SK-N-SH (cell line): ENCODE results near the gene KANK3. TPM values are rescaled to one million over a fixed set of nuclear protein-coding genes. Genes with fewer than 3 reads are reported as not detected.
"Not testable (repeated sequence)": the region's sequence is repeated elsewhere in the genome, so short reads cannot be mapped to it uniquely, and the experiment has no call there.

Experiments
- CTCF ChIA-PET: fragments of 300-600, 350-600 bp; formaldehyde crosslinking; extraction: SDS; loops from one replicate; lab custom pipeline; 2021; lab: Yijun Ruan, JAX
- POLR2A ChIA-PET: fragments of 350-600 bp; sonication (Branson Sonifier 250); formaldehyde crosslinking; extraction: SDS; loops from one replicate; lab custom pipeline; 2020; ENCODE audit warnings: antibody characterized with exemption, inconsistent platforms; lab: Yijun Ruan, JAX
- DNase-seq: peaks from one replicate; pipeline ENCODE4 v3.0.0; 2012
- H2AFZ ChIP-seq: fragments of 200-600 bp; sonication (generic); 2 replicates; pipeline ENCODE4 v1.8.1; 2016; ENCODE audit warnings: antibody characterized with exemption, mild to moderate bottlenecking, low read depth
- H3F3A ChIP-seq: fragments of 200-600 bp; sonication (generic); replicated peaks from 2 replicates; pipeline ENCODE3; 2016; ENCODE audit warnings: antibody characterized with exemption, mild to moderate bottlenecking; ENCODE audit not compliant: insufficient read depth
- H3K27ac ChIP-seq, 2 experiments: fragments of 200-500 bp in 1 of 2; fragments of 200-600 bp in 1 of 2; sonication (Bioruptor generic) in 1 of 2; sonication (generic), shearing (Covaris generic) in 1 of 2; 2 replicates each; pipeline versions ENCODE4 v1.5.1 to v1.6.1; 2014 to 2016; ENCODE audit warnings: low read depth in 2 of 2, inconsistent platforms in 1 of 2, low read length in 1 of 2, mild to moderate bottlenecking in 1 of 2, mixed read lengths in 1 of 2
- H3K27me3 ChIP-seq: fragments of 200-600 bp; sonication (generic), shearing (Covaris generic); 2 replicates; pipeline ENCODE4 v1.6.1; 2016; ENCODE audit warnings: mixed run types; ENCODE audit not compliant: insufficient read depth
- H3K36me3 ChIP-seq, 2 experiments: fragments of 200-500 bp in 1 of 2; fragments of 200-600 bp in 1 of 2; sonication (Bioruptor generic) in 1 of 2; sonication (generic) in 1 of 2; replicated peaks in 1 of 2; 2 replicates each; pipeline versions ENCODE3 to v1.5.1; 2014 to 2016; ENCODE audit warnings: low read length in 1 of 2, mild to moderate bottlenecking in 1 of 2; ENCODE audit not compliant: insufficient read depth in 2 of 2, control insufficient read depth in 1 of 2
- H3K4me1 ChIP-seq, 2 experiments: fragments of 200-500 bp in 1 of 2; fragments of 200-600 bp in 1 of 2; sonication (Bioruptor generic) in 1 of 2; sonication (generic), shearing (Covaris generic) in 1 of 2; 2 replicates each; pipeline versions ENCODE4 v1.5.1 to v1.6.1; 2014 to 2016; ENCODE audit warnings: low read depth in 1 of 2, low read length in 1 of 2, mixed run types in 1 of 2; ENCODE audit not compliant: insufficient read depth in 2 of 2, control insufficient read depth in 1 of 2
- H3K4me2 ChIP-seq: fragments of 200-600 bp; sonication (generic), shearing (Covaris generic); 2 replicates; pipeline ENCODE4 v1.6.1; 2017; ENCODE audit warnings: mixed run types
- H3K4me3 ChIP-seq, 2 experiments: fragments of 200-500 bp in 1 of 2; fragments of 200-600 bp in 1 of 2; sonication (Bioruptor generic) in 1 of 2; sonication (generic), shearing (Covaris generic) in 1 of 2; 2 replicates each; pipeline versions ENCODE4 v1.5.1 to v1.8.1; 2014 to 2016; ENCODE audit warnings: low read depth in 2 of 2, inconsistent platforms in 1 of 2, low read length in 1 of 2, mild to moderate bottlenecking in 1 of 2, mixed read lengths in 1 of 2, moderate library complexity in 1 of 2
- H3K79me2 ChIP-seq: fragments of 200-600 bp; sonication (generic); 2 replicates; pipeline ENCODE4 v1.8.1; 2017; ENCODE audit warnings: mild to moderate bottlenecking; ENCODE audit not compliant: insufficient read depth
- H3K9ac ChIP-seq: fragments of 200-600 bp; sonication (generic); 2 replicates; pipeline ENCODE4 v1.6.1; 2017; ENCODE audit warnings: mixed run types
- H3K9me2 ChIP-seq: fragments of 200-600 bp; sonication (generic); 2 replicates; pipeline ENCODE4 v1.6.1; 2017; ENCODE audit warnings: mixed run types
- H3K9me3 ChIP-seq: fragments of 200-600 bp; sonication (generic); 2 replicates; pipeline ENCODE4 v1.6.1; 2017; ENCODE audit warnings: mixed run types, mild to moderate bottlenecking, moderate library complexity
- H4K20me1 ChIP-seq: fragments of 200-600 bp; sonication (generic); 2 replicates; pipeline ENCODE4 v1.6.1; 2017; ENCODE audit warnings: mild to moderate bottlenecking, mixed run types; ENCODE audit not compliant: insufficient read depth
- EP300 ChIP-seq, 2 experiments: IDR thresholded peaks; 2 replicates each; pipeline versions ENCODE4 v1.4.0 to v1.6.1; 2012; ENCODE audit warnings: borderline replicate concordance in 1 of 2, low read depth in 1 of 2, low read length in 1 of 2
- GABPA ChIP-seq: IDR thresholded peaks from 2 replicates; pipeline ENCODE4 v1.4.0; 2012; ENCODE audit warnings: low read depth, mild to moderate bottlenecking
- MXI1 ChIP-seq: IDR thresholded peaks from 2 replicates; pipeline ENCODE4 v1.6.1; 2012; ENCODE audit warnings: mild to moderate bottlenecking, low read depth, low read length, improper control_type of control experiment
- RAD21 ChIP-seq: IDR thresholded peaks from 2 replicates; pipeline ENCODE4 v1.6.1; 2012; ENCODE audit warnings: mild to moderate bottlenecking, low read length
- RCOR1 ChIP-seq: fragments of 150-350 bp; IDR thresholded peaks from 2 replicates; pipeline ENCODE4 v1.6.1; 2017; ENCODE audit warnings: antibody characterized with exemption, low read length
- RXRA ChIP-seq: IDR thresholded peaks from 2 replicates; pipeline ENCODE4 v1.4.0; 2012; ENCODE audit warnings: low read depth, mild to moderate bottlenecking, borderline replicate concordance
- SMC3 ChIP-seq: IDR thresholded peaks from 2 replicates; pipeline ENCODE4 v1.6.1; 2012; ENCODE audit warnings: low read depth, low read length, improper control_type of control experiment
- TCF12 ChIP-seq: IDR thresholded peaks from 2 replicates; pipeline ENCODE4 v1.4.0; 2012
- WGBS: methylation state at CpG from one replicate; pipeline ENCODE4 v1.1.6; 2017; ENCODE audit warnings: low lambda C conversion rate; 5-methylcytosine and 5-hydroxymethylcytosine counted together
- polyA plus RNA-seq, 3 experiments: library from polyadenylated mRNA; depleted of rRNA; stranded (reverse); fragments of >200 nt; gene quantifications; 2 replicates each; pipeline ENCODE4 v1.2.3, GENCODE V29; 2012
- TF ChIP-seq, protein P1 (sequence below): IDR thresholded peaks from 2 replicates; pipeline ENCODE4 v1.4.0; 2012; ENCODE audit warnings: low read depth
- TF ChIP-seq, protein P2 (sequence below): fragments of 200-600 bp; sonication (generic); IDR thresholded peaks from 2 replicates; pipeline ENCODE4 v1.6.1; 2017; ENCODE audit warnings: antibody characterized with exemption, mild to moderate bottlenecking, moderate library complexity

Gene KANK3
- polyA plus RNA-seq, 1 of the 3 experiments (the other 2 are of a cell fraction) = 0.51 TPM

DNA sequence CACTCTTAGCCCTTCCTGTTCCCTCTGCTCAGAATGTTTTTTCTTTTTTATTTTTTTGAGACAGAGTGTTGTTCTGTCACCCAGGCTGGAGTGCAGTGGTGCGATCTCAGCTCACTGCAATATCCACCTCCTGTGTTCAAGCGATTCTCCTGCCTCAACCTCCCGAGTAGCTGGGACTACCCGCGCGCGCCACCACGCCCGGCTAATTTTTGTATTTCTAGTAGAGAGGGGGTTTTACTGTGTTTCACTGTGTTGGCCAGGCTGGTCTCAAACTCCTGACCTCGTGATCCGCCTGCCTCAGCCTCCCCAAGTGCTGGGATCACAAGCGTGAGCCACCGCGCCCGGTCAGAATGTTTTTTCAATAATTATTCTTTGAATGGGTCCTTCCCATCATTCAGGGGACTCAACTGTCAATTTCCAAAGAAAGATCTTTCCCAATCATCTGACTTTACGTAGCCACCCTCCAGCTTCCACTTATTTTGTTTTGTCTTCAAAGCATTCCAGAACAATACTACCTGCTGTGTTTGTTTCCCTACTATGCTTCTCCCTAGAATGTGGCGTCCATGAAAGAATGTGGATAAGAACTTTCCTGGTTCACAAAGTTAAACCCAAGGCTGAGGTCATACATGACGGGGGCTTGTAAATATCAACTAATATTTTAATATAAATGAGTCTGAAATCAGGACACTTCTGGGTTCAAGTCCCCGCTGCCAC is 23.1 kb downstream of the KANK3 start:
- H3K79me2 ChIP-seq = peaks cover 62% of the 10 kb centered on the region
- H3K9ac ChIP-seq = peak overlapping the region; percentile 99
- H3K9me3 ChIP-seq = no peaks in the 10 kb centered on the region
- DNase-seq = no peak
- H3K9me2 ChIP-seq = no peaks in the 10 kb centered on the region
- H3K27me3 ChIP-seq = no peaks in the 10 kb centered on the region
- ChIA-PET POLR2A (no interaction called here), CTCF (interaction anchor here (1.7 to 2.9 kb wide), 2 partner anchors 15 to 34 kb away, joined by 4 to 14 read pairs; no protein-coding TSS in a partner anchor)
- H4K20me1 ChIP-seq = peaks cover 18% of the 10 kb centered on the region
- H2AFZ ChIP-seq = 0 out of 2 replicates have a peak overlapping the region, but pooled peaks have one; percentile 78
- H3K4me3 ChIP-seq = peak overlapping the region; percentile 87 to 99
- H3F3A ChIP-seq = peaks cover 10% of the 10 kb centered on the region
- peaks cover 12 to 24% of the 10 kb centered on the region in 2 experiments for H3K36me3 ChIP-seq
- H3K4me1 ChIP-seq = peaks cover 14 to 16% of the 10 kb centered on the region in 2 experiments; a peak in 2 of 4 replicates
- WGBS = 84% methylated on average over 19 of the region's 19 CpGs
- H3K27ac ChIP-seq = peak overlapping the region in 1 of 2 experiments; percentile 79; a peak in 1 of 4 replicates
- peak overlapping the region; percentile 99 for H3K4me2 ChIP-seq
- TF ChIP-seq SMC3 (no peak), GABPA (no peak), RCOR1 (no peak), MXI1 (no peak), TCF12 (no peak), RXRA (no peak), EP300 (IDR thresholded peaks at IDR 0.05; ENCODE audit: borderline replicate concordance in 1 of 2, low read depth in 1 of 2, low read length in 1 of 2) (no peak)
- TF ChIP-seq, protein P1, sequence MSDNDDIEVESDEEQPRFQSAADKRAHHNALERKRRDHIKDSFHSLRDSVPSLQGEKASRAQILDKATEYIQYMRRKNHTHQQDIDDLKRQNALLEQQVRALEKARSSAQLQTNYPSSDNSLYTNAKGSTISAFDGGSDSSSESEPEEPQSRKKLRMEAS = no peak
- TF ChIP-seq, protein P2, sequence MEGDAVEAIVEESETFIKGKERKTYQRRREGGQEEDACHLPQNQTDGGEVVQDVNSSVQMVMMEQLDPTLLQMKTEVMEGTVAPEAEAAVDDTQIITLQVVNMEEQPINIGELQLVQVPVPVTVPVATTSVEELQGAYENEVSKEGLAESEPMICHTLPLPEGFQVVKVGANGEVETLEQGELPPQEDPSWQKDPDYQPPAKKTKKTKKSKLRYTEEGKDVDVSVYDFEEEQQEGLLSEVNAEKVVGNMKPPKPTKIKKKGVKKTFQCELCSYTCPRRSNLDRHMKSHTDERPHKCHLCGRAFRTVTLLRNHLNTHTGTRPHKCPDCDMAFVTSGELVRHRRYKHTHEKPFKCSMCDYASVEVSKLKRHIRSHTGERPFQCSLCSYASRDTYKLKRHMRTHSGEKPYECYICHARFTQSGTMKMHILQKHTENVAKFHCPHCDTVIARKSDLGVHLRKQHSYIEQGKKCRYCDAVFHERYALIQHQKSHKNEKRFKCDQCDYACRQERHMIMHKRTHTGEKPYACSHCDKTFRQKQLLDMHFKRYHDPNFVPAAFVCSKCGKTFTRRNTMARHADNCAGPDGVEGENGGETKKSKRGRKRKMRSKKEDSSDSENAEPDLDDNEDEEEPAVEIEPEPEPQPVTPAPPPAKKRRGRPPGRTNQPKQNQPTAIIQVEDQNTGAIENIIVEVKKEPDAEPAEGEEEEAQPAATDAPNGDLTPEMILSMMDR = no peak

DNA sequence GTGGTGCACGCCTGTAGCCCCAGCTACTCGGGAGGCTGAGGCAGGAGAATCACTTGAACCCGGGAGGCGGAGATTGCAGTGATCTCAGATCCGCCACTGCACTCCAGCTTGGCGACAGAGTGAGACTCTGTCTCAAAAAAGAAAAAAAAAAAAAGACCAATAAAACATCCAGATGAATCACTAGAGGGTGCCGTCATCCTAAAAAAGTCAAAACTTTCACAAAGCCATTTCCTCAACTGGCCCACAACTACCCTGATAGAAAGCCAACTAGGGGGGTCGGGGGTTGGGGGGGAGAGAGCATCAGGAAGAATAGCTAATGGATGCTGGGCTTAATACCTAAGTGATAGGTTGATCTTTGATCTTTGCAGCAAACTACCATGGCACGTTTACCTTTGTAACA is 24.2 kb downstream of the KANK3 start:
- TF ChIP-seq, protein P2 = peak; percentile 24
- TF ChIP-seq RAD21 = 0 out of 2 replicates have a peak, but pooled peaks have one; percentile 25
- peaks cover 14 to 16% of the 10 kb centered on the region in 2 experiments; a peak in 2 of 4 replicates for H3K4me1 ChIP-seq
- H2AFZ ChIP-seq, DNase-seq, H3K9ac ChIP-seq, H3K9me2 ChIP-seq, POLR2A ChIA-PET, H3K27ac ChIP-seq, H3K4me3 ChIP-seq, H3K4me2 ChIP-seq, H3K9me3 ChIP-seq, H3K27me3 ChIP-seq: not testable (repeated sequence)
- peaks cover 10% of the 10 kb centered on the region for H3F3A ChIP-seq
- H3K79me2 ChIP-seq = peaks cover 62% of the 10 kb centered on the region
- 85% methylated on average over 9 of the region's 9 CpGs for WGBS
- CTCF ChIA-PET = interaction anchor here (0.7 to 0.9 kb wide), 2 partner anchors 51 to 114 kb away, joined by 3 read pairs; no protein-coding TSS in a partner anchor
- H3K36me3 ChIP-seq = peaks cover 12 to 20% of the 10 kb centered on the region in 2 experiments
- H4K20me1 ChIP-seq = peaks cover 18% of the 10 kb centered on the region
